HG02970 (cell line): ENCODE results near the gene PDZD4.

Source experiments
- ATAC-seq: cut with Tn5 transposase; IDR thresholded peaks from one replicate; pipeline ENCODE4 v1.9.1; 2021; ENCODE audit warnings: mild to moderate bottlenecking, moderate library complexity, moderate number of reproducible peaks; ENCODE audit not compliant: unreplicated experiment, low FRiP score

Gene PDZD4

DNA sequence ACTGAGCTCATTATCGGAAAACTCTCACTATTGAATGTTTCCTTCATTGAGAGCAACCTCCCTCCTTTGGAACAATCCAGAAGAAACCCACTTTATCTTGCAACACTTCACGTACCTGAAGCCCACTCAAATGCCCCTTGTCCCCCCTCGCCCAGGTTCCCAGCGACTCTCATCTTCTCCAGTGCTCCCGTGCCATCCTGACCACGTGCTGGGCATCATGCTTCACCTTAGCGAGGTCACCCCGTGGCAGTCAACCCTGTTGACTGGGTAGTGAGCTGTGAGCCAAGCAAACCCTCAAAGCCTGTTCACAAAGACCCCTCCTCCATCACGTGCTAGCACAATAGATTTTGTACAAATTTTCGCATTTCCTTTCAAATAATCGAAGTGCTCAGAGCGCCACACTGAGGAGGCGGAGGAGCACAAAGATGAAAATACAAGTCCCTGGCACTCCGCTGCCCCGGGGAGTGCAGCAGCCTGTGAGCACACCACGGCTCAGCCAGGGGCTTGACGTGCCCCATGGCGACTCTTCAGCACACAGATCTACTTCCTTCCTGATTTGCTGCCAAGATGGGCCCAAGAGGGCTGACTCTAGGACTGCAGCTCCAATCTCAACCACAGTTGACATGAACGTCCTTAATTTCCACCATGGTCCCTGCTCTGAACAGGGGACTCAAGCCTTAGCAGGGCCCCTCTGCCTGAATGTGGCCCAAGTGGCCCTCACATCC is 15.6 kb downstream of the PDZD4 start:
- no peak for ATAC-seq

DNA sequence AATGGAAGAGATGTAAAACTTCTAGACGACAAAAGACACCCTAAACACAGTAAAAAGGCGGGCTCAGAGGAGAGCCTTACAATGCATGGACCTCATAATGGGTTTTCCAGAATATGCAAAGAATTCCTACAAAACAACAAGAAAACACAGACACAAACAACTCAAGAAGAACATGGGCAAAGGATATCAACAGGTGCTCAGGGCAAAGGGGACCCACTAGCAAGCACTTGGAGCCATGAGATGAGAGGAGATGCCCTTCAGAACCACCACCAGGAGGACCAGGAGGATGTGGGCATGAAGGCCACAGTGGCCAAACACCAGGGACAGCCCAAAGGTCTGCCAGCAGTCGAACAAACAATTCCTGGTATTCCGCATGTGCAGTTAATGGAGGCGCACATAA is 17.2 kb downstream of the PDZD4 start:
- ATAC-seq = no peak

DNA sequence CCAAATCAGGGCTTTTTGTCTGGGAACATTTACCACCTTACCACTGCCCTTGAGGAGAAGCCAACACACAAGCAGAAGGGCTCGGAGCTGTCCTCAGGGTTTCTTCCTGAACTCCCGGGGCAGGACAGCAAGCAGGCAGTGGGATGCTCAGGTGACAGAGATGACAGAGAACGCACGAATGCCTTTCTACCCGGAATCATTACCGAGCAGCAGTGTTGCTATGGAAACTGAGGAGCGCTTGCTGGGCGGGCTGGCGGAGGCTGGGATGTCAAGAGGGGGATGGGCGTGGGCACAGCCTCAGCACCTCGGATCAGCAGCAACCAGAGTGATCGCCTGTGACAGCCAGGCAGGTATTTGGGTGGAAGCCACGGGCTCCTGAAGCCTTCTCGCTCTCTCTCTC is 18.1 kb downstream of the PDZD4 start:
- ATAC-seq = no peak

DNA sequence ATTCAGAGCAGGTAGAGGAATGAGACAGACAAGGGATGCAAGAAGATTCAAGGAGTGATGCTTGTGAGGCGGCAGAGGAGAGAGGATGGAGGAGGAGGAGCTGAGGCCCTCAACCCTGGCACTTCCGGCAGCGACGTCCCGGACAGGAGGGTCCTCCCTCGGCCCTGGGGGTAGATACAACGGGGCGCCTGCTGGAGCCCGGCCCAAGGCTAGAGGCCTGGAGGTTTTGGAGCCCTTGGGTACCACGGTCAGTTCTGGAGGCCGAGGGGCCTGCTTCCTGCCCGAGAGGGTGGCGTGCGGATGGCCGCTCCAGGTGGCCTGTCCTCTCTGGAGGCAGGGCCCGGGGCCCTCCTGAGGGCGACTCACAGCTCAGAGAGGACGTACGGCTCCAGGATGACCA is 22.4 kb downstream of the PDZD4 start:
- ATAC-seq = no peak

DNA sequence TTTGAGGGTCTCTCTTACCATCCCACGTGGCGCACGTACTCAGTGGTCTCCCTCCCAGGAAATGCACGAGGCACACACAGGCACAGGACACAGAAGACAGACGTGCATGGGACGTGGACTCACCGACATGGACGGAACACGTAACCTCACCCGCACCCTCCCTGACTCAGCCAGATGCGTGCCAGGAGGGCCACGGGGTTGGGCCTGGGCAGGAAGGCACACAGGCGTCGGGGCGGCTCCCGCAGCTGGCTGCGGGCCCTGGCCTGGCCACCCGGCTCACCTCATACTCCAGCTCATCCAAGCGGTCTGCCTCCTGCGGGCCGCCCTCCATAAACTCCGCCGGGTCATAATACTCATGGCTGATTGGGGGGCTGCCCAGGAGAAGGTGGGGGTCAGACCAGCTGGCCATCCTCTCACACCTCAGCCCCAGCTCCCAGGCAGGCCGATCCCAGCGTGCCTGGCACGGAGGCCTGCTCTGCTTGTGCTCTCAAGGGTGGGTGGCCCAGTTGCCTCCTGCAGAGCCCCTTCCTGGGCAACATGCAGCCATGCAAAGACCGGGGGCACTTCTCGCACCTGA is 23.3 kb downstream of the PDZD4 start:
- no peak for ATAC-seq

DNA sequence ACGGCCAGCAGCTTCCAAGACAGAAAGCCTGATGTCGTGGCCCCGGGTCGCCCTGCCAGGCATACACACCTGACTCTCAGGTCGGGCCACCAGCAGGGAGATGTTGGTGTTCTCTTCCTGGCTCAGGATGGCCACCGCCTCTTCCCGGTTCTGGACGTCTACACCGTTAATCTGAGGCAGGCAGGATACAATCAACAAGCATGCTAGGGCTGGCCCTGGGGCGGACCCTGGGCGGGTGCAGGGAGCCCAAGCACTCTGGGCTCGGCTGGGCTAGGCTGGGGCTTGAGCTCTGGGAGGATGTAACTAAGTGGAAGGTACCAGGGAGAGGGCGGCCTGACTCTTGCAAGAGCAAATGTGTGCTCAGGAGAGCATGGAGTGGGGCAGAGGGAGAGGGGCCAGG is 24.9 kb downstream of the PDZD4 start:
- ATAC-seq = no peak

DNA sequence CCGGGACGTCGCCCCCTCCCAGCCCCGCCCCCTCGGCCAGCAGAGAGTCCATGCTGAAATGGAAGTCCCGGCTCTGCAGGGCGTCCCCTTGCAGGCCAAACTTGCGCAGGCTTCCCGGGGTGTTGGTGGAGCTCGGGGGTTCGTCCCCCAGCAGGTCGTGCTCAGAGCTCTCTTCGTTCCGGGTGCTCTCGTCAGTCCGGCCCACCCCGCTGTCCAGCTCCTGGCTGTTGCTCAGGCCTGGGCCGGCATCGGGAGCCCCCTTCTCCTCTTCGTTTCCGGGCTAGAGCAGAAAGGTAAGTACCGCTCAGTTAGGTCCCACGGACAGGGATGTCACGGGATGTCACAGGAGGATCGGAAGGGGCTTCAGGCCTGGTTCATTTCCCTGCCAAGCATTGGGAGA is 25.7 kb downstream of the PDZD4 start:
- no peak for ATAC-seq

DNA sequence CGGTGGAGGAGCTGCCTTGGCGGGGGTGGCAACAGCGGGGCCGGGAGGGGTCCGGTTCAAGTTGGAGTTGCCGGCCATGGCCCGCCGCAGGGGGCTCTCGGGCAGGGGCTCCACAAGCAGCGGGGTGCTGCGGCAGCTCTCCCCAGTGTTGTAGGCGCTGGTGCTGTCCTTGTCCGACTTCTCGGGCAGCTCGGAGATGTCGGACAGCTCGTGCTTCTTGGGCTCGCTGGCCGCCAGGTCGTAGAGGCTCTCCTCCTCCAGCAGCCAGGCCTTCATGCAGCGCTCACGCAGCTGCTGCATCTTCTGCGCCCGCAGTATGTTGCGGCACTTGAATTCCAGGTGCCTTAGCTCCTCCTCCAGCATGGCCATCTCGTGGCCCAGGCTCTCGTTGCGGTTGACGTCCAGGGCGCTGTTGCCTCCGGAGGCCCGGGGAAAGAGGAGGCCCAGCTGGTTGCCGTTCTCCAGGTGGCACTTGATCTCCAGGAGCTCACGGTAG is 26.2 kb downstream of the PDZD4 start:
- no peak for ATAC-seq

DNA sequence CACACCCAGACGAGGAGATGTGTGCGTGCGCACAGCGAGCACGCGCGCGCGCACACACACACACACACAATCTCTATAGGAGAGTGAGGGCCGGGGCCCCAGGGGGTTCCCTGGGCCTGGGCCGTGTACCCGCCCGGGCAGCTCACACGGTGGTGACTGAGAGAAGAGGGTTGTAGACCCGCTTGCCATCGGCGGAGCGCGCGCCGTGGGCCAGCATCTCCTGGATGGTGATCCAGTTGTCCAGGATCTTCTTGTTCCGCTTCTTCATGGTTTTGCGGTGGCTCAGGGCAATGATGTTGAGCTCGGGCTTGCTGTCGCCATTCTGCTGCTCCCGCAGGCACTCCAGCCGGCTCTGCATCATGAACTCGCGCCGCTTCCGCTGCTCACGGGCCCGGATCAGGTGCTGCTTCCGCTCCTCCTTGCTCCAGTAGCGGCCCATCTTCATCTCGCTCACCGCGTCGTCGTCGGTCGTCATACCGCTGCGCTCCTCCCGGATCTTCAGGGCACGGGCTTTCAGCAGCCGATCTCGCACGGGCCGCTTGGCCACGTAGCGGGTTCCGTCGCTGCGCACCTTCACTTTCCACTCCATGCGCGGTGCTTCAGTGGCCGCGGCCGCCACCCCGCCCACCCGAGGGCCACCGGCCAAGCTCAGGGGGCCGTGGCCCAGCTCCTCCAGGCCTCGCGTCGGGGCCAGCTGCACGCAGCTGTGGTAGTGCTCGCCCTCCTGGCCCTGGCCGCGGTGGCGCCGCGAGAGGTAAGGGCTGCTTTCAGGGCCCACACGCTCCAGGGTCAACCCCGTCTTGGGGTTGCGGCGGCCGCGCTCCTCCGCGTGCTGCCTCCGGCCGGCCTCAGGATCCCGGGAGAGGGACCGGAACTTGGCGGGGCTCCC is 26.9 kb downstream of the PDZD4 start:
- ATAC-seq = no peak

DNA sequence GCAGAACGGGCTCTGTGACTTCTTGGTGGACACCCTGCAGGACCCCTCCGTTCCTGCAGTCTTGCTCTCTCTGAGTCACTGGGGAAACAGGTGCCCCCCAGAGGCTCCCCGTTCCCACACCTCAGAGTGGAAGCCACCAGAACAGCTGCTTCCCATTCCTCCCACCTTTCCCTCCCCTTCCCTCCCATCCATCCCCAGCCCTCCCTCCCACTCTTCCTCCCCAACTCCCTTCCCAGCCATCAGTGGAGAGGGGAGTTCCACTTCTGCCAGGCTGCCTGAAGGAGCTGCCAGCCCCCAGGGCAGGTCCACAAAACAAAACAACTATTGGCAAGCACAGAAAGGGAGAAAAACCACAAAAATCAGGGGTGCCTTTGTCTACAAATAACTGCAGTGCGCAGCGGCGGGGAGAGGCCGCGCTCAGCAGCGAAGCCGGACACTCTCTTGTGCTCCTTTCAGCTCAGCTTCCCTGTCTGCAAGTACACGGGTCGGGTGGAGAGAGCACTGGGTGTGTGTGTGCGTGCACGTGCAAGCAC is 27.8 kb downstream of the PDZD4 start:
- no peak for ATAC-seq

DNA sequence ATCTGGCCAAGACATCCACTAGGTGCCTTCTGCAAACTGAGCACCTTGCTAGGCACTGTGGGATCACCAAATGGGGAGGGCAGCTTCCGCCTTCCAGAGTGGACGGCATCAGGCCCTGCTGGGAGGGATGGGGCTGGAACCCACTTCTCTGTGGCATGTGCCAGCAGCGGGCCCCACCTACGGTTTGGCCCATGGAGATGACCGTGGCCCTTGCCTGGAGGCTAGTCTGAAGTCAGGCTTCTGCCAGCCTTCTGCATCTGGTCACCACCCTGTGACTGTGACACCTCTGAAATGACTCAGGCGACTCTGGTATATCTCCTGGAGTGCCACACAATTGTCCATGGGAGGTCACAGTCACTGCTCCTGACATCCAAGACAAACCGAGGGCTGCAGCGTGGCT is 28.7 kb downstream of the PDZD4 start:
- no peak for ATAC-seq

DNA sequence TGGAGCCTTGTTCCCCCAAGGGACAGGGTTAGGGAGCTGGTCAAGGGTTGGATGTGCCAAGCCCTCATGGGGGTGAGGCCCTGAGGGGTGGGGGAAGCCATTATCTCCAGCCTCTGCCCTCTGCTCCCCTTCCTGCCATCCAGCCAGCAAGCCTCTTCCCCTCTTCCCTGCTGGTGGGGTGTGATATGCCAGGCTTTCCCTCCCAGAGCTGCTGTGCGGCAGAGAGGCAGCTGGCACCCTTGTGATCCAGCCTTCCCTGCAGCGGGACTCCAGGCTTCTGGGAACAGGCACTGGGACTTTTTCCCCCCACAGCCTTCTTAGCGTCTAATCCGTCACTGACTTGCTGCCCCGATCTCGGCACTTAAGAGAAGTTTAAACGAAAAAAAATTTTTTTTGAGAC is 29.6 kb downstream of the PDZD4 start:
- ATAC-seq = no peak

DNA sequence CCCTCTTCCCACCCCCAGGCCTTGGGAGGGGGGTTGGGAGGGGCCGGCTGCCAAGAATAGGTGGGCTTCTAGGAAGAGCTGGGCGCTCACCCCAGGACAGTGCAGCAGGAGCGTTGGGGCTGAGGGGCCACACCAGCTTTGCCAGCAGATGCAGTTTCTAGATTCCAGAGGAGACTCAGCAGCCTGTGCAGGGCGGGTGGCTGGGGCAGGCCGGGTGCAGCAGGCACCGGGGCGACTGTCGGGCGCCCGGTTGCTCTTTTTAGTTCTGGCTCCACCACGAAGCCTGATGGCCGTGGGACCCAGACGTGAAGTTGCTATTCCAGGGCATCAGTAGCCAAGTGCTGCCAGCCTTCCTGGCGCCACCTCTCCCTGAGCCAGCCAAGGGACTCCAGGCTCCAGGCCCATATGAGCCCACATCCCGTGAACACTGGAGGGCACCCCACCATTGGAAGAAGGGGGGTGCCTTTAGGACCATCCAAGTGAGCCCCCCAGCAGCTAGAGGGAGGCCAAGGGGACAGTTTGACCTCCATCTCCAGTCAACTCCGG is 30.1 kb downstream of the PDZD4 start:
- ATAC-seq = no peak

DNA sequence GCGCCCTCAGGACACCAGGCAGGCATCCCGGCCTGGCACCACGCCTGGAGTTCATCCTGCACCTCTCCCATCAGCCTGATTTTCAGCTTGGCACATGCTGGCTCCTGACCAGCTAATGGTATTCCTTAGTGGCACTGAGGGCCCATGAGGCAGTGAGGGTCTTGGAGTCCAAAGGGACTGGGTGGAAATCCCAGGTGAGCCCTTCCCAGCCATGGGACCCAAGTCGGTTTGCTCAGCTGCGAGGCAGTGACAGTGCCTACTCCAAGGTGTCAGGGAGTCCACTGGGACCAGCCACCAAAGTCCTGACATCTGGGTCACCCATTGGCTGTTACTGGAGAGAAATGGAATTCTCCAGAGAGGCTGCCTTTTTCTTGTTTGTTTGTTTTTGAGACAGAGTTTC is 31.0 kb downstream of the PDZD4 start:
- ATAC-seq = no peak

DNA sequence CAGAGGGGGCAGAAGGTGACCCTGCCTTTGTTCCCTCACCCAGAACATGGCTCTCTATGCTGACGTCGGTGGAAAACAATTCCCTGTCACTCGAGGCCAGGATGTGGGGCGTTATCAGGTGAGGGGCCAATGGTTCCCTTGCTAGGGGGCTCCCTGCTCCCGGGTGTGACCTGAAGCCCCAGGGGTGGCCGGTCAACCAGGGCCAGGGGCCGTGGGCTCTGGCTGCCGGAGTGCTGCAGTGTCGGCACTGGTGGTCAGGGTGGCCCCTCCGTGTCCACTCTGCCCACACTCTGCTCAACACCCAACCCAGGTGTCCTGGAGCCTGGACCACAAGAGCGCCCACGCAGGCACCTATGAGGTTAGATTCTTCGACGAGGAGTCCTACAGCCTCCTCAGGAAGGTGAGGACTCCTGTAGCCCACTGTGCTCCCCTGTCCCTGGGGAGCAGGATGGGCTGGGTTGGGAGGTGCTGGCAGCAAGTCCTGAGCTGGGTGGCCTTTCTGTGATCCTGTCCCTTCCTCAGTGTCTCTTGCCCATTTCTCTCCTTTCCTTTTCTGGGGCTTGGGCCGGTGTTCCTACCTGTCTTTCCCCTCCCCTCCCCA is 32.8 kb downstream of the PDZD4 start:
- no peak for ATAC-seq

DNA sequence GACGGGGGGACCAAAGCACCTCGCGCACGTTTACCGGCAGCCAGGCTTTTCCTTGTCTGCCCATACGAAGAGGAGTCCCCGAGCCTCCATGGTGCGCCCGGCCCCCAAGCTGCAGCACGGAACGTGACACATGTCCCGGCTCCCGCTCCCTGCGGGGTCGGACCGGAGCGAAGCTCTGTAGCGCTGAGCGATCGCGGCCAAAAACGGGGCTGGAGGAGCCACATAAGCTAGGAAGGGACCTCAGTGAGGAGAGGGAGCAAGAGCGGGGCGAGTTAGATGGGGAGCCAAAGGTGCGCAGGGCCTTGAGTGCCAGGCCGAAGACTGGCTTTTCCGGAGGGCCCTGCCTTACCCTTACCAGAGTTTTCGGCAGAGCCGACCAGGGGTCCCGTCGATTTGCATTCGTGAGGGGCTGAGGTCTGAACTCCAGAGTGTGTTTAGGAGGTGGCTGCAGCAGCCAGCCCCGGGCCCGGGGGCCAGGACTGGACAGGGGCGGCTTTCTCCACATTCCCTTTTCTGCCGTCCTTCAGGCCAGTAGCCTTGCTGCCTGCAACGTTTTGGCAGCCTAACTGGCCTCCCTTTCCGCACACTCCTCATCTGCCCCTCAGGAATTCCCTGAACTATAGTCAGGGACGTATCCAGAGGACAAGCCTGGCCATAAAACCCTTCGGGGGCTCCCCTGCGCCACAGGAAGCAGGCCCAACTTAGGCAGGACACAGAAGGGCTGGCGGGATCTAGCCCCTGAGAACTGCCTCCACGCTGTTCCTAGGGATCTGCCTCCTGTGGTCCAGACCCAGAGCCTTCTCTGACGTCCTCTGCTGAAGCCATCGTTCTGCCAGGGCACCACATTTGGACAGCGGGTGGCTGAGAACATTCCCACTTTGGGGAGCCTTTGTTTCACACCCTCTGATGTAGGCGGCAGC is 35.2 kb downstream of the PDZD4 start:
- no peak for ATAC-seq

DNA sequence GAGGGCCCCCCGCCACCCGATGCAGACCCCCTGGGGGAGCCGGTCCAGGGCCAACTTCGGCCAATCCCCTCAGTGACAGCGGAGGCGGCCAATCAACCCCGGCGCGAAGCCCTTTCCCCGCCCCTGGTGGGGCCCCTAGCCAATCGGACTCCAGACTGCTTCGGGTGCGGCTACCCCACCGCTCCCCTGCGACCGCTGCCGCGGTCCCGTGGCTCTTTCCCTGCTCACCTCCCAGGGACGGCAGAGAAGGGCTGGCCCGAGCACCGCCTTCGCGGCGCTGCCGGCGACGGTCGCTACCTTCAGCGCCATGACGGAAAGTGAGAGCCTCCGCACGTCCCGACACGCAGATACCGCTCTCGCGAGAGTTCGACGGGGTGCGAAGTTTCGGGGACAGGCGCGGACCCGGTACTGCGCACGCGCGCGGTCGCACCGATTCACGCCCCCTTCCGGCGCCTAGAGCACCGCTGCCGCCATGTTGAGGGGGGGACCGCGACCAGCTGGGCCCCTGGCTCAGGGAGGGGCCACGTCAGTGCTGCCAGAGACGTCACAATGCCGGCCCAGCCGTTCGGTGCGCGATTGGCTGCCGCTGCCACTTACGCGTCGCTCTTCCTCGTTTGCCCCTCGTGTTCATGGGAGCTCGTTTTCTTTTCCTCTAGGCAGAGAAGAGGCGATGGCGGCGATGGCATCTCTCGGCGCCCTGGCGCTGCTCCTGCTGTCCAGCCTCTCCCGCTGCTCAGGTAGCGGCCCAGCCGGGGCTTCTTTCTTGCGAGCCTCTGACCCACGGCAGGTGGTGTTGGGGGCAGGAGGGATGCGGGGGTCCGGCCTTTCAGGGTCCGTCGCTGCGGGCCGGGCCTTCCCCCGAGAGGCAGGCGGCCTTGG is 36.1 kb downstream of the PDZD4 start, which contains the start of the genes IDH3G and SSR4:
TSS of gene IDH3G (minus strand) at position 358 of the 879 bp plus-strand sequence. CDS start at position 309, 49 bp downstream.
TSS of gene SSR4 (plus strand) at position 651 of the 879 bp plus-strand sequence. CDS start at position 671, 20 bp downstream.
- ATAC-seq = peak; percentile 81

DNA sequence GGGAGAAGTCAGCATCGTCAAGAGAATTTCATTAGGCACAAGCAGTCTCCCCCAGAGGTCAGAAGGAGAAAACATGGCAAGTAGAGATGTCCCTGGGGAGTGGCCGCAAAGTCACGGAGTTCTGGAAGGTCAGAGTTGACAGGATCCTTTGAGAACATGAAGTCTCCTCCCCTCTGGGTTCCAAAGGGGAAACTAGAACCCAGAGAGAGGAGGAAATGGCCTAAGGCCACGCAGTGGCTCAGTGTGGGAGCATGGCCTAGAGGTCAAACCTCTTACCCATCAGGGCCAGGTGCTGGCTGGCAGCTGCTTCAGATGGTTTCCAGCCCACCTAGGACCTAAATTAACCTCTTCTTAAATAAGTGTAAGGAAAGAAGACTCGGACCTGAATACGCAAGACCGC is 37.1 kb downstream of the PDZD4 start:
- no peak for ATAC-seq
